ENCODE results near the gene TCF7L1.
A peak's percentile ranks its signal among the peaks of the same experiment; 100 is the strongest.

TCF7L1 gene

DNA sequence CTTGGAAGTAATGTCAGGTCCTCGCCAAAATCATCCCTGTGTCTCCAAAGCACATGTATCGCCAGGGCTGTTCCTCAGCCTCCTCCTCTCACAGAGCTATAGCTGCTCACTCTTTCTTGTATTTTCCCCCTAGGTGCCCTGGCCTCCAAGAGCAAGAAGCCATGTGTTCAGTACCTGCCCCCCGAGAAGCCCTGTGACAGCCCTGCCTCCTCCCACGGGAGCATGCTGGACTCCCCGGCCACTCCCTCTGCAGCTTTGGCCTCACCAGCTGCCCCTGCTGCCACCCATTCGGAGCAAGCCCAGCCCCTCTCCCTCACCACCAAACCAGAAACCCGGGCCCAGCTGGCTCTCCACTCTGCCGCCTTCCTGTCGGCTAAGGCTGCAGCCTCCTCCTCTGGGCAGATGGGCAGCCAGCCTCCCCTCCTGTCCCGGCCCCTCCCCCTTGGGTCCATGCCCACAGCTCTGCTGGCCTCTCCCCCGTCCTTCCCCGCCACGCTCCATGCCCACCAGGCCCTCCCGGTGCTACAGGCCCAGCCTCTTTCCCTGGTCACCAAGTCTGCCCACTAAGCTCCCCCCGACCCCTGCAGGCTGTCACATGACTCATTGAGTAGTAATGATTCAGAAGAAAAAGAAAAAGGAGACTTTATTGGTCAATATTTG is 175.8 kb downstream of the TCF7L1 start:
- Histone ChIP-seq H3K27ac (ENCODE audit: low read depth, low read length, poor library complexity, severe bottlenecking) (no peak overlapping the region), H2AFZ (ENCODE audit: low read length) (no peak overlapping the region), H3K4me3 (ENCODE audit: low read depth, low read length, poor library complexity, severe bottlenecking) (no peak overlapping the region), H3F3A (ENCODE audit: insufficient read depth, low read length) (no peaks in the 10 kb centered on the region), H3K79me2 (ENCODE audit: insufficient read depth, low read length) (no peaks in the 10 kb centered on the region), H3K9me2 (ENCODE audit: low read depth, low read length) (no peaks in the 10 kb centered on the region), H3K4me2 (ENCODE audit: low read length) (no peak overlapping the region), H4K20me1 (ENCODE audit: insufficient read depth, low read length) (no peaks in the 10 kb centered on the region), H3K27me3 (ENCODE audit: insufficient read depth, low read length) (peaks cover 3% of the 10 kb centered on the region; the same call in 1 of the 2 replicates), H3K9me3 (ENCODE audit: low read length) (no peaks in the 10 kb centered on the region), H3K4me1 (ENCODE audit: insufficient read depth, low read length, severe bottlenecking) (peaks cover 11% of the 10 kb centered on the region), H3K9ac (ENCODE audit: low read length) (no peak overlapping the region), H3K36me3 (ENCODE audit: insufficient read depth, low read length) (no peaks in the 10 kb centered on the region)
- TF ChIP-seq EZH2 (IDR thresholded peaks at IDR 0.05; ENCODE audit: borderline replicate concordance, low read length): no peak
- TF ChIP-seq, protein P1, sequence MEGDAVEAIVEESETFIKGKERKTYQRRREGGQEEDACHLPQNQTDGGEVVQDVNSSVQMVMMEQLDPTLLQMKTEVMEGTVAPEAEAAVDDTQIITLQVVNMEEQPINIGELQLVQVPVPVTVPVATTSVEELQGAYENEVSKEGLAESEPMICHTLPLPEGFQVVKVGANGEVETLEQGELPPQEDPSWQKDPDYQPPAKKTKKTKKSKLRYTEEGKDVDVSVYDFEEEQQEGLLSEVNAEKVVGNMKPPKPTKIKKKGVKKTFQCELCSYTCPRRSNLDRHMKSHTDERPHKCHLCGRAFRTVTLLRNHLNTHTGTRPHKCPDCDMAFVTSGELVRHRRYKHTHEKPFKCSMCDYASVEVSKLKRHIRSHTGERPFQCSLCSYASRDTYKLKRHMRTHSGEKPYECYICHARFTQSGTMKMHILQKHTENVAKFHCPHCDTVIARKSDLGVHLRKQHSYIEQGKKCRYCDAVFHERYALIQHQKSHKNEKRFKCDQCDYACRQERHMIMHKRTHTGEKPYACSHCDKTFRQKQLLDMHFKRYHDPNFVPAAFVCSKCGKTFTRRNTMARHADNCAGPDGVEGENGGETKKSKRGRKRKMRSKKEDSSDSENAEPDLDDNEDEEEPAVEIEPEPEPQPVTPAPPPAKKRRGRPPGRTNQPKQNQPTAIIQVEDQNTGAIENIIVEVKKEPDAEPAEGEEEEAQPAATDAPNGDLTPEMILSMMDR (IDR thresholded peaks at IDR 0.05; ENCODE audit: low read length): no peak

DNA sequence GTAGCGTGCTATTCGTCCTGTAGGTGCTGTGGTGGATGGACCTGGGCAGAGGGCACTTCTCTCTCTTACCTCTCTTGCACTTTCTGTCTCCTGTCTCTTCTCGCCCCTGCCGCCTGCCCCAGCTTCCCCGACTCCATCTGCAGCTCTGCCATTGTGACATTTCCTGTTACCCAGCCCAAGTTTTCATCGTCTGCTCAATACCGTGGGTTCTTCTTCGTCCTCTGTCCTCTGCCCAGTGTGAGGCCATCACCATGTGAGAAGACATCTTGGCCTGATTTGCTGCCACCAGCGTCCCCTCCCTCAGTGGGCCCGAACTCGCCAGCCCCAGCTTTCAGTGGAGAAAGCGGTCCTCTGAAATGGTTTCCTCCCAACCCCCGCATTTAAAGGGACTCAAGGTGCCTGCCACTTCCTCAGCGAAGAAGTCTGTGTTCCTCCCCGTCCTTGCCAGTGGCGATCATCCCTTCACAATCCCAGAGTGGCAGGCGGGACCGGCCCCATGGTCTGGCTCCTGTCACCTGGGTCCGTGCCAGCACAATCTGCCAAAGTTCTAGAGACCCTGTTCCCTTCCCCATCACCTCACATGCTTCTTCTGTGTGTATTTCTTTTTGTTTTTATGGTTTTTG is 176.6 kb downstream of the TCF7L1 start:
- no peak overlapping the region for H3K9ac ChIP-seq (ENCODE audit: low read length)
- H3K27me3 ChIP-seq (ENCODE audit: insufficient read depth, low read length): peaks cover 3% of the 10 kb centered on the region; the same call in 1 of the 2 replicates
- H3K4me2 ChIP-seq (ENCODE audit: low read length): peak overlapping the region; percentile 34; the same call in 1 of the 2 replicates
- H3K79me2 ChIP-seq (ENCODE audit: insufficient read depth, low read length): no peaks in the 10 kb centered on the region
- H3F3A ChIP-seq (ENCODE audit: insufficient read depth, low read length): no peaks in the 10 kb centered on the region
- H3K4me3 ChIP-seq (ENCODE audit: low read depth, low read length, poor library complexity, severe bottlenecking): no peak overlapping the region
- no peak overlapping the region for H2AFZ ChIP-seq (ENCODE audit: low read length)
- TF ChIP-seq, protein P1 (IDR thresholded peaks at IDR 0.05; ENCODE audit: low read length): no peak
- no peak for TF ChIP-seq EZH2 (IDR thresholded peaks at IDR 0.05; ENCODE audit: borderline replicate concordance, low read length)
- H3K9me3 ChIP-seq (ENCODE audit: low read length): no peaks in the 10 kb centered on the region
- H3K36me3 ChIP-seq (ENCODE audit: insufficient read depth, low read length): no peaks in the 10 kb centered on the region
- no peaks in the 10 kb centered on the region for H4K20me1 ChIP-seq (ENCODE audit: insufficient read depth, low read length)
- no peak overlapping the region for H3K27ac ChIP-seq (ENCODE audit: low read depth, low read length, poor library complexity, severe bottlenecking)
- peaks cover 11% of the 10 kb centered on the region for H3K4me1 ChIP-seq (ENCODE audit: insufficient read depth, low read length, severe bottlenecking)
- no peaks in the 10 kb centered on the region for H3K9me2 ChIP-seq (ENCODE audit: low read depth, low read length)

DNA sequence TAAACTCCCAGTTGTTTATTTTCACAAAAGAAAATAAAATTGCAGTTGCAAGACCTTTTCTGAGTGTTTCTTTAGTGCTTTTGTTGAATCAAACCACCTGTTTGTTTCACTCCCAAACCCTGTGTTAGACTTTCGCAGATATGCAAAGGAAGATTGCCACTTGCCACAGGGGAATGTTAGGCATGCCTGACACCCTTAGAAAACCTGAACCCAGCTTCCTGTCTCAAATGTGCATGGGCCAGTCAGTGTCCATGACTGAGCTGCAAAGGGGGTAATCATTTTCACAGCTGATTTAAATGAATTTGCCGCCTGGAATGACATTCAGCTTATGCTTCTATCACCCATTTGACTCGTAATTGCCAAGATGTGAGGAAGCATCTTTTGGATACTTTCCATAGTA is 177.1 kb downstream of the TCF7L1 start:
- Histone ChIP-seq H3K27me3 (ENCODE audit: insufficient read depth, low read length) (peaks cover 3% of the 10 kb centered on the region; the same call in 1 of the 2 replicates), H3K9me3 (ENCODE audit: low read length) (no peaks in the 10 kb centered on the region), H3K27ac (ENCODE audit: low read depth, low read length, poor library complexity, severe bottlenecking) (no peak overlapping the region), H3K4me2 (ENCODE audit: low read length) (0 out of 2 replicates have a peak overlapping the region, but pooled peaks have one; percentile 34), H3K79me2 (ENCODE audit: insufficient read depth, low read length) (no peaks in the 10 kb centered on the region), H4K20me1 (ENCODE audit: insufficient read depth, low read length) (no peaks in the 10 kb centered on the region), H3K4me3 (ENCODE audit: low read depth, low read length, poor library complexity, severe bottlenecking) (no peak overlapping the region), H3K36me3 (ENCODE audit: insufficient read depth, low read length) (peaks cover 2% of the 10 kb centered on the region; the same call in 1 of the 2 replicates), H3K9me2 (ENCODE audit: low read depth, low read length) (no peaks in the 10 kb centered on the region), H3K9ac (ENCODE audit: low read length) (no peak overlapping the region), H2AFZ (ENCODE audit: low read length) (no peak overlapping the region), H3F3A (ENCODE audit: insufficient read depth, low read length) (no peaks in the 10 kb centered on the region), H3K4me1 (ENCODE audit: insufficient read depth, low read length, severe bottlenecking) (peaks cover 11% of the 10 kb centered on the region)
- TF ChIP-seq, protein P1 (IDR thresholded peaks at IDR 0.05; ENCODE audit: low read length): no peak
- TF ChIP-seq EZH2 (IDR thresholded peaks at IDR 0.05; ENCODE audit: borderline replicate concordance, low read length): no peak

Data from OCI-LY1 (cell line).